ENCODE measurements around the gene KCNMB3.

GRCh38 chr3:179244878-179245277, 6.0 kb downstream of the KCNMB3 start:
- TF ChIP-seq CTCF (conservative IDR thresholded peaks at IDR 0.05; ENCODE audit: low read length) (no peak), EZH2phosphoT487 (IDR thresholded peaks at IDR 0.05; ENCODE audit: borderline replicate concordance) (no peak)

Data from Loucy (cell line).